MCF 10A (cell line): ENCODE measurements around the gene PRLH. TPM values are rescaled to one million over a fixed set of nuclear protein-coding genes. Genes with fewer than 3 reads are reported as not detected.

Source experiments
- BruUV-seq: library from RNA; stranded (reverse); fragments of 400-500 nt; replicated peaks from 2 replicates; lab custom pipeline; 2021; lab: Mats Ljungman, UMichigan
- CTCF ChIA-PET: fragments of 300-600 bp; sonication (Branson Sonifier 250); formaldehyde crosslinking; extraction: SDS; loops from one replicate; lab custom pipeline; 2021; ENCODE audit warnings: antibody characterized with exemption, inconsistent platforms; lab: Yijun Ruan, JAX
- POLR2A ChIA-PET: fragments of 300-600, 350-650 bp; sonication (Branson Sonifier 250); formaldehyde crosslinking; extraction: SDS; loops from one replicate; lab custom pipeline; 2020; ENCODE audit warnings: antibody characterized with exemption, inconsistent platforms; lab: Yijun Ruan, JAX
- DNase-seq: peaks from one replicate; pipeline ENCODE4 v3.0.0-alpha.2; 2018; ENCODE audit not compliant: unreplicated experiment
- H3K27ac Mint-ChIP-seq: one replicate; pipeline ENCODE4 v1.8.0; 2022; ENCODE audit warnings: mild to moderate bottlenecking, low read depth, mixed read lengths; ENCODE audit not compliant: unreplicated experiment
- H3K27me3 Mint-ChIP-seq: one replicate; pipeline ENCODE4 v1.8.0; 2022; ENCODE audit warnings: mixed read lengths; ENCODE audit not compliant: insufficient read depth, unreplicated experiment
- H3K36me3 Mint-ChIP-seq: one replicate; pipeline ENCODE4 v1.8.0; 2022; ENCODE audit warnings: mild to moderate bottlenecking, moderate library complexity, mixed read lengths; ENCODE audit not compliant: insufficient read depth, unreplicated experiment
- H3K4me1 Mint-ChIP-seq: one replicate; pipeline ENCODE4 v1.8.0; 2022; ENCODE audit warnings: mixed read lengths; ENCODE audit not compliant: insufficient read depth, unreplicated experiment
- H3K4me3 Mint-ChIP-seq: one replicate; pipeline ENCODE4 v1.8.0; 2022; ENCODE audit warnings: mild to moderate bottlenecking, moderate library complexity, mixed read lengths; ENCODE audit not compliant: unreplicated experiment
- H3K9me3 Mint-ChIP-seq: one replicate; pipeline ENCODE4 v1.8.0; 2022; ENCODE audit warnings: mixed read lengths; ENCODE audit not compliant: unreplicated experiment
- intact Hi-C: fragments of 100-400 bp; cut with micrococcal nuclease; formaldehyde crosslinking; loops from 2 replicates; pipeline ENCODE4 v1.14.1; 2022
- total RNA-seq: library from RNA; stranded (reverse); gene quantifications from 2 replicates; pipeline ENCODE4 v1.2.3, GENCODE V29; 2022
- TF ChIP-seq, protein P1 (sequence below): fragments of 200-600 bp; IDR thresholded peaks from one replicate; pipeline ENCODE4 v1.8.0; 2022; ENCODE audit warnings: antibody characterized with exemption, mild to moderate bottlenecking; ENCODE audit not compliant: unreplicated experiment

The PRLH gene
- total RNA-seq, 1 experiment from 2014 or later = not detected

DNA sequence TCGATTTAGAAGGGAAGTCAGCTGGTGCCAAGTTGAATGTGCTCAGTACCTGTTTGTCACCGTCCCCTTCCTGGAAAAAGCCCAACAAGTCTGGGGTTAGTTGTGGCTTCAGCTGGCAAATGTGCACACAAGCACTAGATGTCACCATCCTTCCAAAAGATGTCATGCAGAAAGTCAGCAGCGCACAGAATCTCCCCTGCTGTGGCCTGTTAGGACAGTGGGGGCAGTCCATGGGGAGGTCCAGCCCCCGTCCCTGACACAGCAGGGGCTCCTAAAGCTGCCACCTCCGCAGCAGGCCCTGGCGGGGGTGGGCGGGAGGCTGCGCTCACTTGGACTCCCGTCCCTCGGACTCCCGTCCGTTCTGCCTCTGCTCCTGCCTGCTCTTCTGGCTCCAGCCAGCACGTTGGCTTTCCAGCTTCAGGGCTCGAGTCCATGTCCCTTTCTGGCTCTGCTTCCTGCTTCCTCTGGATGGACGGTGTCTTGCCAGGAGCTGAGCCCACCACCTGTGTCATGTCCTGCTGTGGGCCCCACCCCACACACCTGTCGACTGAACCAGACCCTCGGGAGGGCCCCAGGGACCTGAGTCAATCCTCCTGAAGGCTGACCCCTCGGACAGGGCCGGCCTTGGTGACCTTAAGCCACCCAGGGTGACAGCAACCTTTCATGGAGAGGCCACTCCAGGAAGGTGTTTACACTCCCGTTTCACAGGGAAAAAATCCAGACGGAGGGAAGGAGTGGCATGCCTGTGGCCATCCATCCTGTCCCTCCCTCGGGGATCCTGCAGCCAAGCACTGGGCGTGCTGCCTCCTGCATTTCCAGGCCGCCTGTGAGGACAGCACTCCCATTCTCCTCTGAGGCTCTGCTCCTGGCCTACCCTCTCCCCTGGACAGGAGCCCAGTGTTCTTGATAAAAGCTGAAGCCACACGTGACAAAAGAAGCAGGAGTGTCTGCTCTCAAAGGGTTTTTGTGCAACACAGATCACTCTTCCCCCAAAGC lies 15.7 kb downstream of the PRLH start:
- BruUV-seq = no TSS peak
- CTCF ChIA-PET = interaction anchor here (0.5 to 2.7 kb wide), 8 partner anchors 7 to 163 kb away, joined by 3 to 11 read pairs (median 4); partner anchors contain the start of gene RAB17
- Mint-ChIP-seq H3K27ac (no peak overlapping the region), H3K9me3 (no peaks in the 10 kb centered on the region), H3K4me1 (no peaks in the 10 kb centered on the region), H3K4me3 (no peak overlapping the region), H3K27me3 (no peaks in the 10 kb centered on the region), H3K36me3 (peaks cover 5% of the 10 kb centered on the region)
- POLR2A ChIA-PET = interaction anchor here (0.5 to 0.9 kb wide), 3 partner anchors 7 to 427 kb away, joined by 4 read pairs; no protein-coding TSS in a partner anchor
- intact Hi-C loops = no loop called here
- TF ChIP-seq, protein P1, sequence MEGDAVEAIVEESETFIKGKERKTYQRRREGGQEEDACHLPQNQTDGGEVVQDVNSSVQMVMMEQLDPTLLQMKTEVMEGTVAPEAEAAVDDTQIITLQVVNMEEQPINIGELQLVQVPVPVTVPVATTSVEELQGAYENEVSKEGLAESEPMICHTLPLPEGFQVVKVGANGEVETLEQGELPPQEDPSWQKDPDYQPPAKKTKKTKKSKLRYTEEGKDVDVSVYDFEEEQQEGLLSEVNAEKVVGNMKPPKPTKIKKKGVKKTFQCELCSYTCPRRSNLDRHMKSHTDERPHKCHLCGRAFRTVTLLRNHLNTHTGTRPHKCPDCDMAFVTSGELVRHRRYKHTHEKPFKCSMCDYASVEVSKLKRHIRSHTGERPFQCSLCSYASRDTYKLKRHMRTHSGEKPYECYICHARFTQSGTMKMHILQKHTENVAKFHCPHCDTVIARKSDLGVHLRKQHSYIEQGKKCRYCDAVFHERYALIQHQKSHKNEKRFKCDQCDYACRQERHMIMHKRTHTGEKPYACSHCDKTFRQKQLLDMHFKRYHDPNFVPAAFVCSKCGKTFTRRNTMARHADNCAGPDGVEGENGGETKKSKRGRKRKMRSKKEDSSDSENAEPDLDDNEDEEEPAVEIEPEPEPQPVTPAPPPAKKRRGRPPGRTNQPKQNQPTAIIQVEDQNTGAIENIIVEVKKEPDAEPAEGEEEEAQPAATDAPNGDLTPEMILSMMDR = no peak
- DNase-seq = no peak

- H3K9me3 Mint-ChIP-seq = no peaks in the 10 kb centered on the region
- H3K36me3 Mint-ChIP-seq = peaks cover 5% of the 10 kb centered on the region
- H3K4me1 Mint-ChIP-seq = no peaks in the 10 kb centered on the region
- no peak overlapping the region for H3K4me3 Mint-ChIP-seq
- ChIA-PET POLR2A (no interaction called here), CTCF (interaction anchor here (0.6 to 2.7 kb wide), 7 partner anchors 8 to 557 kb away, joined by 3 to 9 read pairs (median 4); no protein-coding TSS in a partner anchor)
- no TSS peak for BruUV-seq
- no peak overlapping the region for H3K27ac Mint-ChIP-seq
- intact Hi-C loops = no loop called here
- TF ChIP-seq, protein P1 = no peak
- DNase-seq = no peak
- H3K27me3 Mint-ChIP-seq = no peaks in the 10 kb centered on the region
These were observed 17.3 kb downstream of the PRLH start for GRCh38 chr2:237583385-237584295.

DNA sequence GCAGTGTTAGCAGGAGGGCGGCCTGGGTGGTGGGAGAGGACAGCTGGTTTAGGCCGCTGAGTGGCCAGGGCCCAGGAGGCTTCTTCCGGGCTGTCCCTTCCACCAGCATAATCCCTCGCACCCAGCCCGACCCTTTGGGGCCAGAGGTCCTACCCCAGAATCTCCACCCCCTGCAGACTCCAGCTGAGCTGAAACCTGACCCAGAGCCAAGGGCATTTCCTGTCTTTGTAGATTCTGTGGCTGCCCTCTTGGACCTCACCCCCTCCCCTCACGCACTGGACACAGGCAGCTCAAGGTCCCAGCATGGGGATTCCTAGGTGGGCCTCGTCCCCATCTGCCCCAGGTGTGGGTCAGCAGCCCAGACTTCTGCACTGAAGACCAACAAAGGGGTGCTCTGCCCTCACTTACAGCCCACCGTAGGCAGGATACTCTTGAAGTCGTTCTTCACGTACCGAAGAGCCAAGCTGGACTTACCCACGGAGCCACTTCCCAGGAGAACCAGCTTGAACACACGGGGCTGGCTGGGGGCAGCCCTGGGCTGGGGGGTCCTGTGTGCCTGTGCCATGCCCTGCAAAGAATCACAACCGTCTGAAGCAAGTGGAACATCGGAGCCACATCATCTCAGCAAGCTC lies 19.3 kb downstream of the PRLH start:
- DNase-seq = no peak
- CTCF ChIA-PET = interaction anchor here (0.6 to 2.8 kb wide), 5 partner anchors 10 to 448 kb away, joined by 3 to 10 read pairs (median 4); no protein-coding TSS in a partner anchor
- intact Hi-C loops = no loop called here
- Mint-ChIP-seq H3K4me3 (no peak overlapping the region), H3K36me3 (peaks cover 5% of the 10 kb centered on the region), H3K9me3 (no peaks in the 10 kb centered on the region), H3K27ac (no peak overlapping the region), H3K27me3 (no peaks in the 10 kb centered on the region), H3K4me1 (peaks cover 7% of the 10 kb centered on the region)
- POLR2A ChIA-PET = no interaction called here
- TF ChIP-seq, protein P1 = no peak
- BruUV-seq = no TSS peak
